Activated T-helper 2 cell treated with anti-CD3 and anti-CD28 coated beads, Interferon-gamma antibody, Interleukin-2, Interleukin-4, amounts not matched to agents 10 μg/mL and 5 μg/mL and 100 μg/mL, durations not matched to agents 14 hours and 24 hours and 36 hours (primary cell): Measurements from ENCODE around the gene FKBP3. TPM values are rescaled to one million over a fixed set of nuclear protein-coding genes. Genes with fewer than 3 reads are reported as not detected.

ENCODE experiments used
- DNase-seq: peaks from one replicate; pipeline ENCODE4 v3.0.0; 2021; ENCODE audit warnings: low spot score
- H3K27ac Mint-ChIP-seq: one replicate; pipeline ENCODE4 v1.8.0; 2021; ENCODE audit warnings: mixed read lengths
- H3K27me3 Mint-ChIP-seq: one replicate; pipeline ENCODE4 v1.8.0; 2021; ENCODE audit warnings: low read depth, mixed read lengths
- H3K36me3 Mint-ChIP-seq: one replicate; pipeline ENCODE4 v1.8.0; 2021; ENCODE audit warnings: low read depth, mixed read lengths
- H3K4me1 Mint-ChIP-seq: one replicate; pipeline ENCODE4 v1.8.0; 2021; ENCODE audit warnings: low read depth, mixed read lengths
- H3K4me3 Mint-ChIP-seq: one replicate; pipeline ENCODE4 v1.8.0; 2021; ENCODE audit warnings: low read depth, mild to moderate bottlenecking, moderate library complexity, mixed read lengths
- H3K9me3 Mint-ChIP-seq: one replicate; pipeline ENCODE4 v1.8.0; 2021; ENCODE audit warnings: mixed read lengths
- intact Hi-C: fragments of 100-400 bp; cut with micrococcal nuclease; formaldehyde crosslinking; loops from one replicate; pipeline ENCODE4 v1.15.1; 2023
- total RNA-seq: library from RNA; stranded (reverse); gene quantifications from 2 replicates; pipeline ENCODE4 v1.2.3, GENCODE V29; 2022

The FKBP3 gene
- total RNA-seq, 1 donor from 2014 or later, result 79.1 TPM

- intact Hi-C loops, result no loop called here
- Mint-ChIP-seq H3K4me1 (peaks cover 7% of the 10 kb centered on the region), H3K9me3 (no peaks in the 10 kb centered on the region), H3K27ac (no peak overlapping the region), H3K36me3 (peaks cover 5% of the 10 kb centered on the region), H3K27me3 (no peaks in the 10 kb centered on the region), H3K4me3 (no peak overlapping the region)
- no peak for DNase-seq
Measured at GRCh38 chr14:45072126-45072525, 62.2 kb downstream of the FKBP3 start.

DNA sequence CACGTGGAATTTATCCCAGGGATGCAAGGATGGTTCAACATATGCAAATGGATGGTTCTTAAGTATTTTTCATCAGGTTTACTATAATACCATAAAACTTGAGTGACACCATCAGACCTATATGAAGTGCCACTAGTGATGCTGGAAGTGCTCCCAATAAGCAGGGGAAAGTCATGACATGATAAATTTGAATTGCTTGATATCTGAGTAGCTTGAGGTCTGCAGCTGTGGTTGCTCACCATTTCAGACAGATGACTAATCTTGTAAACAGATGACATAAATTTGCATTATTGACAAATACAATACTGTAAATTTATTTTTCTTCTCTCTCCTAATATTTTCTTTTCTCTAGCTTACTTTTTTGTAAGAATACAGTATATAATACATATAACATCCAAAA, 64.1 kb downstream of the FKBP3 start:
- H3K27ac Mint-ChIP-seq, result no peak overlapping the region

DNA sequence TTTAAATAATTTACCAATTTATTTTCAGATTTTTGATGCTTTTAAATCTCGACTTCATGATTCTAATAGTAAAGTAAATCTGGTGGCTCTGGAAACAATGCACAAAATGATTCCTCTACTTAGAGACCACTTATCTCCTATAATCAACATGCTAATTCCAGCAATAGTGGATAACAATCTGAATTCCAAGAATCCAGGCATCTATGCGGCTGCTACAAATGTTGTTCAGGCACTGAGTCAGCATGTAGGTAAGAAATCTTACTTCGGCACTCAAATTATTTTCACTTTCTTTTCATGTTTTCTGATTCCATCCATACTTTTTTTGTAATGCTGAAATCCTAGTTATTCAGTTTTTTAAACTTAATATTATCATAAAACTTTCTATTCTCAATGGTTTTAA, 65.9 kb downstream of the FKBP3 start:
- Mint-ChIP-seq H3K36me3 (peaks cover 5% of the 10 kb centered on the region), H3K4me3 (no peak overlapping the region), H3K27ac (no peak overlapping the region), H3K4me1 (peaks cover 7% of the 10 kb centered on the region), H3K9me3 (no peaks in the 10 kb centered on the region), H3K27me3 (no peaks in the 10 kb centered on the region)
- intact Hi-C loops, result no loop called here
- DNase-seq, result no peak

More for the DNA sequence above, 64.1 kb downstream of the FKBP3 start:
- Mint-ChIP-seq H3K4me1 (peaks cover 7% of the 10 kb centered on the region), H3K4me3 (no peak overlapping the region), H3K27me3 (no peaks in the 10 kb centered on the region), H3K9me3 (no peaks in the 10 kb centered on the region), H3K36me3 (peaks cover 5% of the 10 kb centered on the region)
- DNase-seq, result no peak
- intact Hi-C loops, result no loop called here

GRCh38 chr14:45066667-45067066, 67.6 kb downstream of the FKBP3 start:
- intact Hi-C loops, result no loop called here
- no peaks in the 10 kb centered on the region for H3K27me3 Mint-ChIP-seq
- no peak overlapping the region for H3K4me3 Mint-ChIP-seq
- no peak for DNase-seq
- H3K36me3 Mint-ChIP-seq, result peaks cover 5% of the 10 kb centered on the region
- H3K4me1 Mint-ChIP-seq, result peaks cover 7% of the 10 kb centered on the region
- no peak overlapping the region for H3K27ac Mint-ChIP-seq
- H3K9me3 Mint-ChIP-seq, result no peaks in the 10 kb centered on the region

DNA sequence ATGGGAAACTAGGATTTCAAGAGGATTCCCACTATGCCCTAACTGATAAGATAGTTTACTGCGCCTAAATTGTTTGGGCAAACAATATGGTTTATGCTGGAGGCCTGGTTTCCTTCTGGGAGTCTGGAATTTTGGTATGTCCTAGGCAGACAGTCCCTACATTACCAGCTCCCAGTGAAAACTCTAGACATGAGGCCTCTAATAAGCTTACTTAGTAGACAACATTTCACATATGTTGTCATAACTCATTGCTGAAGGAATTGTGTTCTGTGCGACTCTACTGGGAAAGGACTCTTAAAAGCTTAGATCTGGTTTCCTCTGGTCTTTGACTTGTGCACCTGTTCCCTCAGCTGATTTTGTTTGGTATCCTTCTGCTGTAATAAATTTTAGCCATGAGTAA, 68.3 kb downstream of the FKBP3 start:
- Mint-ChIP-seq H3K4me3 (no peak overlapping the region), H3K4me1 (peaks cover 7% of the 10 kb centered on the region), H3K36me3 (peaks cover 5% of the 10 kb centered on the region), H3K27me3 (no peaks in the 10 kb centered on the region), H3K9me3 (no peaks in the 10 kb centered on the region), H3K27ac (no peak overlapping the region)
- DNase-seq, result no peak
- intact Hi-C loops, result no loop called here

Other genes starting within 250 kb of the FKBP3 start
- 17.3 and 17.4 TPM in 2 replicates for gene KLHL28, start 172.5 kb downstream of the FKBP3 start, total RNA-seq
- 7.3 and 11.1 TPM in 2 replicates for gene TOGARAM1, start 172.3 kb downstream of the FKBP3 start, total RNA-seq
- 47.6 and 47.8 TPM in 2 replicates for gene PRPF39, start 50.4 kb downstream of the FKBP3 start, total RNA-seq
- 14.4 and 14.5 TPM in 2 replicates for gene FANCM, start 1.4 kb upstream of the FKBP3 start, total RNA-seq
- gene MIS18BP1, start 118.7 kb upstream of the FKBP3 start, total RNA-seq, result 56.4 and 62.9 TPM in 2 replicates